GM12891 (cell line): ENCODE measurements around the gene GTF3C4.

ENCODE experiments used
- POLR2A ChIP-seq: IDR thresholded peaks from 2 replicates; pipeline ENCODE4 v1.6.1; 2011; ENCODE audit warnings: low read depth, low read length, control low read depth
- POLR2AphosphoS5 ChIP-seq: IDR thresholded peaks from 2 replicates; pipeline ENCODE4 v1.6.1; 2011; ENCODE audit warnings: low read depth, low read length, control low read depth
- TAF1 ChIP-seq: IDR thresholded peaks from 2 replicates; pipeline ENCODE4 v1.6.1; 2011; ENCODE audit warnings: low read depth, low read length, control low read depth

DNA sequence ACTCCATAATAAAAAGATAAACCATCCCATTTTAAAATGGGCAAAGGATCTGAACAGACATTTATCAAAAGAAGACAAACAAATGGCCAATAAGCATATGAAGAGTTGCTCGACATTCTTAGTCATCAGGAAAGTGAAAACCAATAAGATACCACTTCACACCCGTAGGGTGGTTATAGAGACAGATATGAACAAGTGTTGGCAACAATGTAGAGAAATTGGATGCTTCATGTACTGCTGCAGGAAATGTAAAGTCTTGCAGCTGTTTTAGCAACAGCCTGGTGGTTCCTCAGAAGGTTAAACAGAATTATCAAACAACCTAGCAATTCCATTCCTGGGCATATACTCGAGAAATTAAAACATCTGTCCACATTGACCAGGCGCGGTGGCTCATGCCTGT lies 42.5 kb downstream of the GTF3C4 start:
- no peak for TF ChIP-seq POLR2A
- TF ChIP-seq POLR2AphosphoS5 = no peak
- TF ChIP-seq TAF1 = no peak
